ENCODE results near the gene ROCK2.

DNA sequence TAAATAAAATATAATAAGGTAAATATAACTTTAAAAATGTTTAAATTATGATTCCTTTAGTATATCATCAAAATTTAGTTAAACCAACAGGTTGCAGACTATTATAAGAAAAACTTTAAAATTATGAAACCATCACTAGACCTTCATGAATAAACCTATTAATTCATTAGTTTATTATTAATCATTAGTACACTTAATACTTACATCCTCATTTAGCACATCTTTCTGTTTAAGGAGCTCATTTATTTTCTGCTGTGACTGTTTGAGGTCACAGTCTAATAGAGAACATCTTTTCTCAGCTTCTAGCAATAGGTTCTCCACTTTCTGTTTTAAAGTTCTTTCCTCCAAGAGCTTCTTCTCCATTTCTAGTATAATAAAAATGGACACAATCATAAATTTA, 136.4 kb downstream of the ROCK2 start:
- TF ChIP-seq, protein P1, sequence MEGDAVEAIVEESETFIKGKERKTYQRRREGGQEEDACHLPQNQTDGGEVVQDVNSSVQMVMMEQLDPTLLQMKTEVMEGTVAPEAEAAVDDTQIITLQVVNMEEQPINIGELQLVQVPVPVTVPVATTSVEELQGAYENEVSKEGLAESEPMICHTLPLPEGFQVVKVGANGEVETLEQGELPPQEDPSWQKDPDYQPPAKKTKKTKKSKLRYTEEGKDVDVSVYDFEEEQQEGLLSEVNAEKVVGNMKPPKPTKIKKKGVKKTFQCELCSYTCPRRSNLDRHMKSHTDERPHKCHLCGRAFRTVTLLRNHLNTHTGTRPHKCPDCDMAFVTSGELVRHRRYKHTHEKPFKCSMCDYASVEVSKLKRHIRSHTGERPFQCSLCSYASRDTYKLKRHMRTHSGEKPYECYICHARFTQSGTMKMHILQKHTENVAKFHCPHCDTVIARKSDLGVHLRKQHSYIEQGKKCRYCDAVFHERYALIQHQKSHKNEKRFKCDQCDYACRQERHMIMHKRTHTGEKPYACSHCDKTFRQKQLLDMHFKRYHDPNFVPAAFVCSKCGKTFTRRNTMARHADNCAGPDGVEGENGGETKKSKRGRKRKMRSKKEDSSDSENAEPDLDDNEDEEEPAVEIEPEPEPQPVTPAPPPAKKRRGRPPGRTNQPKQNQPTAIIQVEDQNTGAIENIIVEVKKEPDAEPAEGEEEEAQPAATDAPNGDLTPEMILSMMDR (IDR thresholded peaks at IDR 0.05 in 4 of 5, conservative IDR thresholded peaks at IDR 0.05 in 1 of 5) = no peak
- TF ChIP-seq POLR2A (IDR thresholded peaks at IDR 0.05) = no peak
